GM23248 (cell line): ENCODE measurements around the gene MICAL2.

Experiments
- EZH2 ChIP-seq: fragments of 200-600 bp; sonication (generic); IDR thresholded peaks from 2 replicates; pipeline ENCODE4 v1.6.1; 2018; ENCODE audit warnings: antibody characterized with exemption, mild to moderate bottlenecking; ENCODE audit not compliant: insufficient read depth, poor library complexity, severe bottlenecking
- EZH2phosphoT487 ChIP-seq: fragments of 200-600 bp; sonication (generic); IDR thresholded peaks from 2 replicates; pipeline ENCODE4 v1.6.1; 2018; ENCODE audit warnings: antibody characterized with exemption, moderate library complexity, mild to moderate bottlenecking, low read depth; ENCODE audit not compliant: insufficient read depth

DNA sequence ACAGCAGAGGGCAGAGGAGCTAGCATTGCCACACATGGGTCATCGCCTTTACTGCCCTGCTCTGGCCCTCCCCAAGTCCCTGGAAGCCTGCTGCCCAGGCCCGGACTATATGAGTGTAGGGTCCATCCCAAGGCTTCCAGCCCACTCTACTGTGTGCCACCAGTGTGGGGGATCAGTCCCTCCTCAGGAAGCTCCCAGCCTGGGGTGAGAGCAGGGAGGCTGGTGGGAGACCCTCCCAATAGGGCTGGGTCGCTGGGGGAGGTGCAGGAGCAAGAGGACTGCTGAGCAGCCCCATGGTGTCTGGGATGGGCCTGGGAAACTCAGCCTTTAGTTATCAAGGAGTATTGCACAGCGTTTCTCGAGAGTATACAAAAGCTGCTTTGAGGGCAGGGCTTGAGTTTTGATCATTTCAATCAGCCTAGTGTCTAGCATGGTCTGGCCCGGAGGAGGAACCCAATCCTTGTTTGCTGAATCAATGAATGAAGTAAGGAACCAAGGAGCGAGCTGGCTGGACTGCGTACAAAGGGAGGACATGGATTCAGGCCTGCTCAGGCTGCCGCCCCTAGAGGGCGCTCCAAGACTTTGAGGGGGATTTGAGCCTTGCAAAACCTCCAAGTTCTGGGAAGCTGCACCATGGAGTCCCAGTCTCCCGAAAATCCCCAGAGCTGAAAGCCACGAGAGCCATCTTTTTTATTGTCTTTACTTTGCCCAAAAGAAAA lies 178.0 kb downstream of the MICAL2 start:
- TF ChIP-seq EZH2 (no peak), EZH2phosphoT487 (no peak)
